Gastrocnemius medialis (tissue), 4 donors: Measurements from ENCODE around the gene GDF10. TPM values are rescaled to one million over a fixed set of nuclear protein-coding genes. Genes with fewer than 3 reads are reported as not detected.

Experiments used
- ATAC-seq, 2 donors: fragments of 150-250 bp; one replicate each; pipeline ENCODE4 v1.9.1; 2016
- DNase-seq, 2 donors: peaks; one replicate each; pipeline ENCODE4 v3.0.0-alpha.2; 2019
- H3K27ac ChIP-seq, 4 donors: fragments of 200-600 bp; sonication (generic); 1 replicate in 1 of 4; 2 replicates in 3 of 4; pipeline ENCODE4 v1.5.1; 2016 to 2018; ENCODE audit warnings: mild to moderate bottlenecking in 2 of 4, moderate library complexity in 1 of 4
- H3K27me3 ChIP-seq, 3 donors: fragments of 200-600 bp; sonication (generic) in 2 of 3; 1 replicate in 1 of 3; 2 replicates in 2 of 3; pipeline versions ENCODE4 v1.5.1 to v1.6.0; 2016 to 2019; ENCODE audit warnings: mild to moderate bottlenecking in 1 of 3, moderate library complexity in 1 of 3
- H3K36me3 ChIP-seq, 2 donors: fragments of 200-600 bp; sonication (generic) in 1 of 2; one replicate each; pipeline ENCODE4 v1.5.1; 2017 to 2018
- H3K4me1 ChIP-seq, 2 donors: fragments of 200-600 bp; sonication (generic) in 1 of 2; one replicate each; pipeline ENCODE4 v1.5.1; 2016 to 2017; ENCODE audit warnings: mild to moderate bottlenecking in 2 of 2
- H3K4me3 ChIP-seq, 4 donors: fragments of 200-600 bp; sonication (generic) in 3 of 4; 1 replicate in 1 of 4; 2 replicates in 3 of 4; pipeline ENCODE4 v1.5.1; 2016 to 2019; ENCODE audit warnings: mild to moderate bottlenecking in 2 of 4
- H3K9me3 ChIP-seq, 3 donors: fragments of 200-600 bp; sonication (generic) in 2 of 3; 1 replicate in 1 of 3; 2 replicates in 2 of 3; pipeline ENCODE4 v1.5.1; 2016 to 2019
- CTCF ChIP-seq, 5 experiments: fragments of 450-650 bp in 3 of 5; fragments of 200-600 bp in 2 of 5; sonication (generic) in 2 of 5; IDR thresholded peaks in 4 of 5; conservative IDR thresholded peaks in 1 of 5; 1 replicate in 4 of 5; 2 replicates in 1 of 5; pipeline ENCODE4 v1.5.1; 2016 to 2019; ENCODE audit warnings: antibody characterized with exemption in 5 of 5, mild to moderate bottlenecking in 3 of 5, moderate library complexity in 3 of 5
- POLR2A ChIP-seq, 2 donors: fragments of 450-650 bp; IDR thresholded peaks; one replicate each; pipeline ENCODE4 v1.6.1; 2017; ENCODE audit warnings: antibody characterized with exemption in 2 of 2, mild to moderate bottlenecking in 2 of 2, moderate library complexity in 2 of 2
- in situ Hi-C, 4 donors: fragments of 200-750 bp; cut with MboI; loops; one replicate each; pipeline versions ENCODE4 v1.15.0 to v1.8.0; 2017; ENCODE audit warnings: low sequenced_read_pairs in 4 of 4
- intact Hi-C: fragments of 100-400 bp; cut with DNase I; formaldehyde crosslinking; loops from one replicate; pipeline ENCODE4 v1.15.1; 2023; ENCODE audit warnings: low total_unique reads
- total RNA-seq, 4 donors: library from RNA; depleted of rRNA; stranded (reverse); fragments of >200 nt; gene quantifications; one replicate each; pipeline versions ENCODE4 v1.1.0 to v1.2.3, GENCODE V29; 2016

The GDF10 gene
- total RNA-seq, 4 donors from 2014 or later = 0.20 to 0.72 (median 0.36) TPM

- Histone ChIP-seq H3K4me3 (no peak within 1 kb of the TSS), H3K9me3 (no peaks in the 10 kb centered on the region), H3K36me3 (no peaks in the 10 kb centered on the region), H3K27ac (no peak within 1 kb of the TSS), H3K27me3 (no peaks in the 10 kb centered on the region), H3K4me1 (no peaks in the 10 kb centered on the region)
- no peak for DNase-seq
- TF ChIP-seq POLR2A (IDR thresholded peaks at IDR 0.05) (no peak), CTCF (IDR thresholded peaks at IDR 0.05 in 4 of 5, conservative IDR thresholded peaks at IDR 0.05 in 1 of 5) (no peak)
- in situ Hi-C loops = no loop called here
- no peak for ATAC-seq
- intact Hi-C loops = no loop called here
These were observed 48.2 kb downstream of the GDF10 start, which contains the start of gene RBP3 for GRCh38 chr10:47348138-47348651. RBP3 (plus strand) TSS chr10:47348363; CDS start chr10:47348485, 122 bp downstream.

- in situ Hi-C loops = no loop called here
- no peaks in the 10 kb centered on the region for H3K4me1 ChIP-seq
- ATAC-seq (no peak), DNase-seq (no peak)
- H3K27ac ChIP-seq = no peak overlapping the region
- H3K4me3 ChIP-seq = no peak overlapping the region
- TF ChIP-seq POLR2A (IDR thresholded peaks at IDR 0.05) (no peak), CTCF (IDR thresholded peaks at IDR 0.05 in 4 of 5, conservative IDR thresholded peaks at IDR 0.05 in 1 of 5) (no peak)
- intact Hi-C loops = no loop called here
- no peaks in the 10 kb centered on the region for H3K36me3 ChIP-seq
- H3K9me3 ChIP-seq = no peaks in the 10 kb centered on the region
- no peaks in the 10 kb centered on the region for H3K27me3 ChIP-seq
These were observed 48.9 kb downstream of the GDF10 start for GRCh38 chr10:47348661-47349470.

- TF ChIP-seq POLR2A (IDR thresholded peaks at IDR 0.05) (no peak), CTCF (IDR thresholded peaks at IDR 0.05 in 4 of 5, conservative IDR thresholded peaks at IDR 0.05 in 1 of 5) (no peak)
- H3K4me1 ChIP-seq = no peaks in the 10 kb centered on the region
- ATAC-seq = no peak
- in situ Hi-C loops = no loop called here
- H3K27me3 ChIP-seq = no peaks in the 10 kb centered on the region
- intact Hi-C loops = no loop called here
- H3K27ac ChIP-seq = no peak overlapping the region
- no peaks in the 10 kb centered on the region for H3K36me3 ChIP-seq
- no peaks in the 10 kb centered on the region for H3K9me3 ChIP-seq
- no peak for DNase-seq
- H3K4me3 ChIP-seq = no peak overlapping the region
These were observed 49.5 kb downstream of the GDF10 start for GRCh38 chr10:47349516-47349915.

GRCh38 chr10:47349941-47350371, 50.0 kb downstream of the GDF10 start:
- Histone ChIP-seq H3K4me3 (no peak overlapping the region), H3K4me1 (no peaks in the 10 kb centered on the region), H3K27me3 (no peaks in the 10 kb centered on the region), H3K9me3 (no peaks in the 10 kb centered on the region), H3K36me3 (no peaks in the 10 kb centered on the region), H3K27ac (no peak overlapping the region)
- in situ Hi-C loops (no loop called here), intact Hi-C loops (no loop called here)
- TF ChIP-seq POLR2A (IDR thresholded peaks at IDR 0.05) (no peak), CTCF (IDR thresholded peaks at IDR 0.05 in 4 of 5, conservative IDR thresholded peaks at IDR 0.05 in 1 of 5) (no peak)
- DNase-seq (no peak), ATAC-seq (no peak)
